Subcutaneous adipose tissue (tissue), 4 donors: Measurements from ENCODE around the gene HLF. TPM values are rescaled to one million over a fixed set of nuclear protein-coding genes. Genes with fewer than 3 reads are reported as not detected.

Source experiments
- CTCF ChIP-seq: fragments of 450-650 bp; IDR thresholded peaks from one replicate; pipeline ENCODE4 v1.5.1; 2016; ENCODE audit warnings: low read depth, mild to moderate bottlenecking, control low read depth, antibody characterized with exemption, moderate library complexity
- total RNA-seq, 4 donors: library from RNA; depleted of rRNA; stranded (reverse); fragments of >200 nt; gene quantifications; one replicate each; pipeline ENCODE4 v1.1.0, GENCODE V29; 2016

HLF gene
- total RNA-seq, 4 donors from 2014 or later = 8.5 to 23.4 (median 11.5) TPM

GRCh38 chr17:55320594-55321426 is 56.0 kb downstream of the HLF start:
- no peak for TF ChIP-seq CTCF

GRCh38 chr17:55321427-55322060 is 56.8 kb downstream of the HLF start:
- no peak for TF ChIP-seq CTCF

GRCh38 chr17:55322453-55322985 is 57.8 kb downstream of the HLF start:
- no peak for TF ChIP-seq CTCF

GRCh38 chr17:55323518-55324295 is 58.9 kb downstream of the HLF start:
- TF ChIP-seq CTCF = no peak

DNA sequence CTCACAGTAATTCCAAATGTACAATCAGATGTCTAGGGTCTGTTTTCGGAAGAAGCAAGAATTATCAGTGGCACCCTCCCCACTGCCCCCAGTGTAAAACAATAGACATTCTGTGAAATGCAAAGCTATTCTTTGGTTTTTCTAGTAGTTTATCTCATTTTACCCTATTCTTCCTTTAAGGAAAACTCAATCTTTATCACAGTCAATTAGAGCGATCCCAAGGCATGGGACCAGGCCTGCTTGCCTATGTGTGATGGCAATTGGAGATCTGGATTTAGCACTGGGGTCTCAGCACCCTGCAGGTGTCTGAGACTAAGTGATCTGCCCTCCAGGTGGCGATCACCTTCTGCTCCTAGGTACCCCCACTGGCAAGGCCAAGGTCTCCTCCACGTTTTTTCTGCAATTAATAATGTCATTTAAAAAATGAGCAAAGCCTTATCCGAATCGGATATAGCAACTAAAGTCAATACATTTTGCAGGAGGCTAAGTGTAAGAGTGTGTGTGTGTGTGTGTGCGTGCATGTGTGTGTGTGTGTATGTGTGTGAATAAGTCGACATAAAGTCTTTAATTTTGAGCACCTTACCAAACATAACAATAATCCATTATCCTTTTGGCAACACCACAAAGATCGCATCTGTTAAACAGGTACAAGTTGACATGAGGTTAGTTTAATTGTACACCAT is 59.7 kb downstream of the HLF start:
- no peak for TF ChIP-seq CTCF

DNA sequence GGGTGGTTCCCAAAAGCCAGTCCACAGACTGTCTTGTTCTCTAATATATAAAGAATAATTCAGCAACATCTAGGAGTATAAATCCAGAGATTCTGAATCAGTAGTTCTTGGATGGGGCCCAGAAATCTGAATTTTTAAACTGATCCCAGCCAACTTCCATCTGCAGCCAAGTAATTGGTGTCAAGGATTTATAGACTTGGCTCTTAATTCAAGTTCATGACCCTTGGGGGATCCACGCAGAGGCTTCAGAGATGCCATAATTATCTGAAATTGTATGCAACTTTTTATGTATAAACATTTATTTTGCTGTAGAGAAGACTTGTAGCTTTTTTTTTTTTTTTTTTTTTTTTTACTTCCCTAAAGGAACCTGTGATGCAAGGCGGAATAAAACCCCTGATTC is 60.6 kb downstream of the HLF start:
- no peak for TF ChIP-seq CTCF
